EL (cell line): Measurements from ENCODE around the gene ANLN.
"Not testable (repeated sequence)": the region's sequence is repeated elsewhere in the genome, so short reads cannot be mapped to it uniquely, and the experiment has no call there.

ENCODE experiments used
- DNase-seq: peaks from one replicate; pipeline ENCODE4 v3.0.0-alpha.2; 2016

ANLN gene, protein sequence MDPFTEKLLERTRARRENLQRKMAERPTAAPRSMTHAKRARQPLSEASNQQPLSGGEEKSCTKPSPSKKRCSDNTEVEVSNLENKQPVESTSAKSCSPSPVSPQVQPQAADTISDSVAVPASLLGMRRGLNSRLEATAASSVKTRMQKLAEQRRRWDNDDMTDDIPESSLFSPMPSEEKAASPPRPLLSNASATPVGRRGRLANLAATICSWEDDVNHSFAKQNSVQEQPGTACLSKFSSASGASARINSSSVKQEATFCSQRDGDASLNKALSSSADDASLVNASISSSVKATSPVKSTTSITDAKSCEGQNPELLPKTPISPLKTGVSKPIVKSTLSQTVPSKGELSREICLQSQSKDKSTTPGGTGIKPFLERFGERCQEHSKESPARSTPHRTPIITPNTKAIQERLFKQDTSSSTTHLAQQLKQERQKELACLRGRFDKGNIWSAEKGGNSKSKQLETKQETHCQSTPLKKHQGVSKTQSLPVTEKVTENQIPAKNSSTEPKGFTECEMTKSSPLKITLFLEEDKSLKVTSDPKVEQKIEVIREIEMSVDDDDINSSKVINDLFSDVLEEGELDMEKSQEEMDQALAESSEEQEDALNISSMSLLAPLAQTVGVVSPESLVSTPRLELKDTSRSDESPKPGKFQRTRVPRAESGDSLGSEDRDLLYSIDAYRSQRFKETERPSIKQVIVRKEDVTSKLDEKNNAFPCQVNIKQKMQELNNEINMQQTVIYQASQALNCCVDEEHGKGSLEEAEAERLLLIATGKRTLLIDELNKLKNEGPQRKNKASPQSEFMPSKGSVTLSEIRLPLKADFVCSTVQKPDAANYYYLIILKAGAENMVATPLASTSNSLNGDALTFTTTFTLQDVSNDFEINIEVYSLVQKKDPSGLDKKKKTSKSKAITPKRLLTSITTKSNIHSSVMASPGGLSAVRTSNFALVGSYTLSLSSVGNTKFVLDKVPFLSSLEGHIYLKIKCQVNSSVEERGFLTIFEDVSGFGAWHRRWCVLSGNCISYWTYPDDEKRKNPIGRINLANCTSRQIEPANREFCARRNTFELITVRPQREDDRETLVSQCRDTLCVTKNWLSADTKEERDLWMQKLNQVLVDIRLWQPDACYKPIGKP

DNA sequence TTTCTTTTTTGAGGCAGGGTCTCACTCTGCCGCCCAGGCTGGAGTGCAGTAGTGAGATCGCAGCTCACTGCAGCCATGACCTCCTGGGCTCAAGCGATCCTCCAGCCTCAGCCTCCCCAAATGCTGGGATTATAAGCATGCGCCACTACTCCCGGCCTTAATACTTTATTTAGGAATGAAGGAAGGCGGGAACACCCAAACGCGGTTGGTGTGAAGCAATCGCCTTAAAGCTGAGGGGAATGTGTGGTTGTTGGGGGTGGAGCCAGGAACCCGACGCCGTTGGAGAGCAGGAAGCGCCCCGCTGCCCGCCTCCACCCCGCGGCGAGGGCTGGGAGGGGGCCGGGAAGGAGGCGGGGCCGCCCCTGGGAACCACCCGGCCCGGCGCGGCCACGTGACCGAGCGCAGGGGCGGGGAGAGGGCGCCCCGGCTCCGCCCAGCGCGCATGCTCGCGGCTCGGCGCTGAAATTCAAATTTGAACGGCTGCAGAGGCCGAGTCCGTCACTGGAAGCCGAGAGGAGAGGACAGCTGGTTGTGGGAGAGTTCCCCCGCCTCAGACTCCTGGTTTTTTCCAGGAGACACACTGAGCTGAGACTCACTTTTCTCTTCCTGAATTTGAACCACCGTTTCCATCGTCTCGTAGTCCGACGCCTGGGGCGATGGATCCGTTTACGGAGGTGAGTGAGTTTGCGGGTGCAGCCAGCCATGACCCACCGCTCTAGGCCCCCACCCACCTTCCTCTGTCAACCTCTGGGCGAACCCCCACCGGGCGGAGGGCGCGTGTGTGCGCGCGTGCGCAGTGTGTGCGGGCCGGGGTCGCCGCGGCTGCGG is at the start of gene ANLN:
TSS of gene ANLN (plus strand) at position 492 of the 828 bp plus-strand sequence. CDS start at position 657, 165 bp downstream.
- DNase-seq = peak; percentile 98

DNA sequence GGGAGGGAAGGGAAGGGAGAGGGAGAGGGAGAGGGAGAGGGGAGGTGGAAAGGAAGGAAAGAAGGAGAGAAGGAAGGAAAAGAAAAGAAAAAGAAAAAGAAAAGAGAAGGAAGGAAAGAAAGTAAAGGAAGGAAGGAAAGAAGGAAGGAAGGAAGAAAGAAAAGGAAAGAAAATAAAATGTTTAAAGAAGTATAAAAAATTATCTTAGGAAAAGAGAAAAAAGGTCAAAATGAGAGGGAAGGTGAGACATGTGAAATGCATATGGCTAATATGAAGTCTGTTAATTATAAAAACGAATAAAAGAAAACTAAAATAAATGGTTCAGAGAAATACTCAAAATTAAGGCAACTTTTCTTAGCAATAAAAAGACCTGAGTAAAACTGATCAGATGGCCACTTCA is 46.1 kb upstream of the ANLN start:
- no peak for DNase-seq

DNA sequence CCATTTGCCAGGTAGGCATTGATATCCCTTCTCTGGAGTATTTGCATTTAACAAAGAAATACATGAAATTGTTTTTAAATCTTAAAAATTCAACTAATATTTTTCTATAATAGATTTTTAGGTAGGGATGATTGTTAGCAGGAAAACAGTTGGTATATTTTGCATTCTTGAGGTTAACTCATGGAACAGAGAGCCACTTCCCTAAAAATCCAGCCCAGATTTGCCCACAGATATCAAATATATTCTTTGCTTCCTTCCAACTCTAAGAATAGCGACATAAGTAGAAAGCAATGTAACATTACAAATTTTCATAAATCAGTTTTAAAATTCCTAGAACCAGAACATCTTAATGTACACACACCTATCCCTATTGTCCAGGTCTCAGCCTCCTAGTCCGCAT is 45.0 kb upstream of the ANLN start:
- no peak for DNase-seq

DNA sequence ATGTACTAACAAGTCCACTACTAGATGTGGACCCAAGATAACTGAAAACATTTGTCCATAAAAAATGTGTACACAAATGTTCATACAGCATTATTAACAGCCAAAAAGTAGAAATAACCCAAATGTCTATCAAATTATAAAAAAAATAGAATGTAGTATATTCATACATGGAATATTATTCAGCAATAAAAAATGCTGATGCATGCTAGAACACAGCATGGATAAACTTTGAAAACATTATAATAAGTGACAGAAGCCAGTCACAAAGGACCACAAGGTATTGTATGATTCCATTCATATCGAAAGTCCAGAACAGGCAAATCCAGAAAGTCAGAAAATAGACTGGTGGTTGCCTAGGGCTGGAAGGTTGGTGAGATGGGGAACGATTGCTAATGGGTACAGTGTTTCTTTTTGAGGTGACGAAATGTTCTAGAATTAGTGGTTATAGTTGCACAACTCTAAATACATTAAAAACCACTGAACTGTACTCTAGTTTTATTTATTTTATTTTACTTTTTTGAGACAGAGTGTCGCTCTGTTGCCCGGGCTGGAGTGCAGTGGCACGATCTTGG is 43.3 kb upstream of the ANLN start:
- no peak for DNase-seq

DNA sequence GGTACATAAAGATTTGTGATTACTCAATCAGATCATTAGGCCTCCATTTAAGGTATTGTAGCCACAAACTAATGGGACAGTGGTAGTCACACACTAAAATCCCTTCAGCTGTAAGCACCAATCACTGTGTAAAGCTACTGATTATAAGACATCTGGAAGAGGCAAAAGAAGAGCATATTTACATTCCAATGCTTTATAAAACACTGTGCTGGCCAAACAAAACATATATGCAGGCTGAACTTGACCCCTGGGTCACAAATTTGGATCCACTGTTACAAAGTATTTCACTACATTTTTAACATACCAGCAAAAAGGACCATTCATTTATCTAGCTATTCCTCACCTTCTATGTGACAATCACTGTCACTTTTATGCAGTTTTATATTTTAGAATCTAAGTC is 41.4 kb upstream of the ANLN start:
- DNase-seq = peak; percentile 84

DNA sequence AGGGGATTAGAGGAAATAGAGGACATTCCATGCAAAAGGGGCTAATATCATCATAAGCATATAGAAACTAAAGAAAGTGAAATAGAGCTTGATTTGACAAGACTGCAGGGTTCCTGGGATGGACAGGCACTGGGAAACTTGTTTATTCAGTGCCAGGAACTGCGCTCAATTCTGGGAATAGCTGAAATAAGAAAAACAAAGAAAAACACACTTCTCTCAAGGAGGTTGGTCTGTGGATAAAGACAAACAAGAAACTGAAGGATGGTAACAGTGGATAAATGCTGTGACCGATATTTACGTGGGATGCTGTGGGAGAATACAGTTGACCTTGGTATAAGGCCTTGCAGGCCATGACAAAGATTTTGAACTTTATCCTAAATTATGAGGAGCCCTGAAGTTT is 40.9 kb upstream of the ANLN start:
- DNase-seq = no peak

DNA sequence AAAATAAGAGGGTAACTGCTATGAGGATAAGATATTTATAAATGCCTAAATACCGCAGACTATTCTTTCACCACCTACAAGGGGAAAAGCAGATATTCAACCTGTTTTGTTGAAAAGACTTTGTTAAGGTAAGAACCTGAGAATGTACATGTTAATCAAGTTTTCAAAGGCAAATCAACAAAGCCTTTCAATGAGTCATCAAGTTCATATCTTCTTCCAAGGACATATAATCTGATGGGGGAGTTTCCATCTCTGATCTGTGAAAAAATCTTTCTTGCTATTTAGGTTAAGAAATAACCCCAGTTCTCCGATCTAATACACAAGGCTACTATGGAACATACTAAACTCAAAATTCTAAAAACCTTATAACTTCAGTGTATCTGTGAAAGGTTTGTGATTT is 40.0 kb upstream of the ANLN start:
- DNase-seq = no peak

DNA sequence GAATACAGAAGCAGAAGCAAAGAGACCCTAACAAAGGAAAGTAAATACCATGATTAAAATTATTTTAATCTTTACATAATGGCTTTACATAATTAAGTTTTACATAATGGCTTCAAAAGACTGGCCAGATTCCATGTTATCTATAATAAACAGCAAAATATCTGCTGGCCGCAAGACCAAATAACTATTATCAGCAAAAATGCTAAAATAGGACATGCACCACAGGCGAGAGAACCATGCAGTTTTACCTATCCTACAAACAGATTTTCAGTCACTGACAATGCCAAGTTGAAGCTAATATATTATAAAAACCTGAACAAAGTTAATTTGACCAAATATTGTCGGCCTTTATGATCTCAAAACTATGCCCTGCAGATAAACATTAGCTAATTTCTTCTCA is 34.2 kb upstream of the ANLN start:
- no peak for DNase-seq

DNA sequence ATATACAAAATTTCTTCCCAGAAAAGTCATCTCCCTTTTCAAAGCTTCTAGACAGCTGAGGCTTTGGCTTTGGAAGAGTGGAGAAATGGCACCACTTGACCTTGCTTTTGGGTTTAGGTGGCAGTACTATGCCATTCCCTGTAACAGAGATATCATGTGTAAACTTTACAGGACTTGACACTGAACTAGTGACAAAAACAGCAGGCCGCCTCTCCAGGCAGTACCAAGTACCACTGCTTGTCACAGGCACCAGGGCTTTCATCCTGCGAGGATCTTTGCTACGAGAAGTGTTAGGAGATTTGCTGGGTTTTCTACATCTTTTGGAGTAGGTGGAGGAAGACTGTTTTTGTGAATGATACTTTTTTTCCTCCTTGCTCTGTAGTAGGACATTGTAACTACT is 32.6 kb upstream of the ANLN start:
- no peak for DNase-seq

DNA sequence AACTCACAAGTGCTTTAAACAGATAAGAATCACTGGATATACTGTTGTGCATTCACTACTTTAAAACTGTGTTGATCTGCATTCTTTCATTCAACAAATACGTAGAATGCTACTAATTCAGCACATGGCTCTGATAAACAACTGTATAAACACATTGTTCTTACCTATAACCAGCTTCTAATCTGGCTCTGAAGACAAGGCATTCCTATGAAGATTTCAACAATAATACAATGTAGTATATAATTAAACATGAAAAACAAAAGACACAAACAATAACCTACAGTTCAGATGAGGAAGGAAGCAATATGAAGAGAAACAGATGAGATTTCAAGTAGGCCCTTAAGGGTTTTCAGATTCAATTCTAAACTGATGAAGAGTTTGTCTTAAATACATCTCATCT is 31.1 kb upstream of the ANLN start:
- no peak for DNase-seq

DNA sequence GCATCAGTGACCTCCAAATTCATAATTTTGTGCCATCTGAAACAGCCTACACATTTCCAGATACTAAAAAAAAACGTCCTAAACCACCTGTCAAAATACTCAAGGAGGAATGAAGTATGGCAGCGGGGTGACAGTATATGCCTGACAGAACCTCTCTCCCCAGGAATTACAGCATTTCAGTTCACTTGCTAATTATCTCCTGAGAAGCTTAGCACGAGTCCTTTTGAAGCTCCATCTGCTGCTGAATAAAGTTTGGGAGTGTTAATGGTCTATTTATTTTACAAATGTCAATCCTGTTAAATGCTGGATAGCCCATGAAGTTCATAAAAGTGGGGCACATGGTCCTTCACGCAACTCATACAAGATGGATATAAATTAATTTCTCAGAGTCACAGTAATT is 29.4 kb upstream of the ANLN start:
- DNase-seq = no peak

DNA sequence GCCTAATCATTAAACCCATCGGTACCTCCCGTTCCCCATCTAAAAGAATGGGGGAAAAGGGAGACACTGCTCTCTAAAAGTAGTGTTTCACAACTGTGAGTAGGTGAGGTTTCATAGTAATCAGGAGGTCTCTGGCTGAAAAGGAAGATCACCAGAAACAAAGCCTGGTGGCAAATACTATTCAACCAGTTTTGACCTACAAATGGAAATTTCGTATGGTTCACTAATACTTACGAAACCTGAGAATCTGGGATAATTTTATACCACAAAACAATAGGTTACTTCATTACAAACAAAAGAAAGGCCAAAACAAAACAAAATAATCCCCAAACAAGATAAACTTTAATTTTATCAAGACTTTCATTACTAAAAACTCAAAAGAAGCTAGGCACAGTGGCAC is 28.4 kb upstream of the ANLN start:
- DNase-seq = no peak

DNA sequence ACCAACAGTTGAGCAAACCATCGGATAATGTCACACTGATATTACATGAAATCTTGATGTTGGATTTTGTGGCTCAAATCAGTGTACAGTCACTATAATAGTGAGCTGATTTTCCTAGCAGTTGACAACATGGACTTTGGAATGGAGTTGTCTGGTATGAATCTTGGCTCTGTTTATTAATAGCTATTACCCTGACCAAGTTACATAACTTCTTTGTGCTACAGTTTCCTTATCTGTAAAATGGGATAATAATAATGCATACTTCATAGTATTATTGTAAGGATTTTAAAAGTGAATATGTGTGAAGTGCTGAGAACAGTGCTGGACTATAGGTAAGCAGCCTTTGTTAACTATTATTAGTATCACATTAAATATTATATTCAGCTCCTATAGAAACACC is 26.1 kb upstream of the ANLN start:
- no peak for DNase-seq

DNA sequence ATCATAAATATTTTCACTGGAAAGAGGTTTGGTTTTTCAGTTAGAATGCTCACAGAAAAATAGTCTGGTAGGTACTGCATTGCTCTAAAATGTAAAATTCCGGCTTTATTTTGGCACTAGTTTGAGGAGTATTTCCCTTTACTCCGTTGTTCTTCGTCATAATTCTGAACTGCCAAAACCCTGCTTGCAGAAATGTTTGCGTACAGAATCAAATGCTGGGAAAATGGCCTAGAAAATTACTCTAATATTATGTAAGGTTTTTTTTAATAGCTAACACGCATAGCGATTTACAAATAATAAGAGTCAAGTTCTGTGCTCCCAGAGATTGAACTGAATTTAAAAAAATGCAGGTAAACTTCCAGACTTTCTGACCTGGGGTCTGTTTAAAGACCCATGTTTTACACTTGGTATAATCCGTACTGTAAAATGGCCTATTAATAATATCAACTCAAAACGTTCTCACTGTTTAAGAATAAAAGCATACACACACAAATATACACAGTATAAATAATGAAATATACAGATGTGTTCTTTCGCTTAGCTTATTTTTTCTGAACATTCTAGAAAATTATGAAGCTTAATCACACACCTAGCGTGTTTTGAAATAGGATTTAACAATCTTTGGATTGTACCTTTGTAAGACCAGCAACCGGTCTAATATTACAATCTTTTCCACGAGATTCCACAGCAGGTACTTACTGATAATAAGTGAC is 23.5 kb upstream of the ANLN start:
- no peak for DNase-seq

DNA sequence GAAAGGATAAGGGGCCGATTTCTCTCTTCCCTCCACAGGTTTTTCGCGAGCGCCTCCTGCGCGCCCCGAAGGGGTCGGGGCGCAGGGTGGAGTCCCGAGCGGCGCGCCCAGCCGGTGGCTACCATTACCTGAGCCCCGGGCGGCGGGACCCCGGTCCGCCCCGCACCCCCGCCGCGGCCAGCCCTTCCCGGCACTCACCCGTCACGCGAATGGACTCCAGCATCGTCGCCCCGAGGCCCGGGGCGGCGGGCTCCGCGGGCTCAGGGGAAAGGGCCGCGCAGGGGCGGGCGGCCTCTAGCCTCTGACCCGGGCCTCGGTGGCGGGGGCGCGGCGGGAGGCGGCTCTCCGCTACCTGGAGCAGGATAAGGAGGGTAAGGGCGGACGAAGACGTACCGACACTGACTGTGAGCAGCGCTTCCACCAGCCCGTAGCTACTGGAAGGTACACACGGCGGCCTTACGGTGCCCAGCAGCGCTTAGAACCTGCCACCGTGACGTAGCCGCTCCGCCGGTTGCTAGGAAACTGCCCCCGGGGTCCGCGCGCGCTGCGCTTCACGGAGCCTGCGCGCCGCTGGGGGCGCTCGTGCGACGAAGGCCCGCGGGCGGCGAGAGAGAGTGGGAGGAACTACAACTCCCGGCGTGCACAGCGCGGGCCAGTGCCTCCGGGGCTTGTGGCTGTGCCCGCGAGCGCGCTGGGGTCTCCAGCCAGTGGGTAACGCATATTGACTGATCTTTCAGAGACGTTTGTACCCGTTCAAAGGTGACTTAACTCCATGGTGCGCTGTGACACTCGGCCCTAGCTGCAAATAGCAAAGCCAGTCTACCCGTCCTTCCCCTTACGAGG is 22.7 kb upstream of the ANLN start:
- peak; percentile 88 for DNase-seq

DNA sequence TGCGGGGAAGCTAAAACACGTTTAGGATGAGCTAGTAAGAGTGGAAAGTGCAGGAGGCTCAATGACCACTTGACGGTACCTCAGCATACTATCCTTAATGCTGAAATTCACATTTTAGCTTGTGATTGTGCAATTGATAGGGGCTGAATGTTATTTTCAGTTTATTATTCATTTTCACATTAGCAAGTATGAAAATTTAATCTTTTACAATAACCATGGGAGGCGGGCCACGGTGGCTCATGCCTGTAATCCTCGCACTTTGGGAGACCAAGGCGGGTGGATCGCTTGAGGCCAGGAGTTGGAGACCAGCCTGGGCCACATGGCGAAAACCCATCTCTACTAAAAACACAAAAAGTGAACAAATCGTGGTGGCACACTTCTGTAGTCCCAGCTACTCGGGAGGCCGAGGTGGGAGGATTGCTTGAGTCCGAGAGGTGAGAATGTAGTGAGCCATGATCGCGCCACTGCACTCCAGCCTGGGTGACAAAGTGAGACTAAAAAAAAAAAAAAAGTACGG is 22.0 kb upstream of the ANLN start:
- DNase-seq = no peak

DNA sequence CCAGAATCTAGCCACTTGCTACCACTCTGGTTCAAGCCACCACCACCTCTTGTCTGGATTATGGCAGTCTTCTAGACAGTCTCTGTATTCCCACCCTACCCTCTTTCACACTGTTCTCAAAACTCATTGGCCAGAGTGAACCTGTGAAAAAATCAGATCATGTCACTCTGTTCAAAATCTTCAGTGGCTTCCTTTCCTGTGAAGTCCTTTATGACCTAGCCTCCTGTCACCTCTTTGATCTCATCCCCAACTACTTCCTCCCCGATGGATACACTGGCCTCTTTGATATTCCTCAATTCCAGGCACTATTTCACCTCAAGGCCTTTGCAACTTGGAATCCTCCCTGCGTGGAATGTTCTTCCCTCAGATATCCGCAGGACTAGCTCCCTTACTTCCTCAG is 21.2 kb upstream of the ANLN start:
- DNase-seq = no peak

DNA sequence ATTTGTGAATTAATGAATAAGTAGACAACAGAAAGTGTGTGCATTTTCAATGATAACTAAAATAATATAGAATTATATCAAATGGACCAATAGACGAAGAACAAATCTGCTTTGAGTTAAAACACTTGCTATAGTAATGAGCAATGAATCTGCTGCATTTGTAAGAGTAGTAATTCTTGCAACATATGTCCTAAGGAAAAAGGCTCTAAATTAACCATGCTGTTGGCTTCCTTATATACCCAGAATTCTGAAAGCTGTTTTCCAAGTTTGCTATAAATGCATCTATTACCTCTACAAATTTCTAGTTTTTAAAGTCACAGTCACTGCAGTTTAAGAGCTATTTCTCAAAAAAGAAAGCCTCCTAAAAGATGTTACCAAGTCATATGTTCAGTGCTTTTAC is 20.5 kb upstream of the ANLN start:
- DNase-seq = no peak

DNA sequence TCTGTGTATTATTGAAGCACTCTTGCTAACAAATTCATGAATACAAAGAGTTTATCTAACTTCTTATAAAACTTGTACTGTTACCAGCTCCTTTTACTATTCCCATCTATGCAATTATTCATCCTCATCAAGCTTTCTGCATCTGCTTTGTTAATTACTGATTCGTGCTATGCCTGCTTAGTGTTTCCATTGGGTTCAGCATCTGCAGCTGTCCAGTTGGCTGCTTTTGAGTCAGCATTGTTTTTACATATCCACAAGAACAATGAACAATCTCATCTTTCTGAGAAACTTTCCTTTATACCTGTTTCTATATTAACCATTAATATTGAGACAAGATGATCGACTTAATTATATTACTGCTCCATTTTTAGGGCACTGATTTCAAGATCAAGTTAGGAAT is 19.6 kb upstream of the ANLN start:
- no peak for DNase-seq

DNA sequence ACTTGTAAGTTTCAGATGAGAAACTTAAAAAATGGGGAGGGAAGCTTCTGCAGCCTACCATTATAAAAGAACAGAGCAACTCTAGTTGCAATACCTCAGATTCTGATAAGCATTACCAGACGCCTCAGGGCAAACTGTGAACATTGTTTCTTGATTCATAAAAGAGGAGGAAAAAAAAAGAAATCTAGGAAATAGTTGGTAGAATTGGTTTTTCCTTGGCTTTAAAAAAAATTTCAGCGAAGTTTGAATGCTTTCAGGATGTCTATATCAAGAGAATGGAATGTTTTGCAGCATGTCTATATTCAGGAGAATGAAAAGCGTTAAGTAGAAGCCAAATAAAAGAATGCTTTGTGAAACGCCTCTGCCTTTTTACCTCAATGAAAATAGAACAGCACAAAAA is 17.5 kb upstream of the ANLN start:
- peak; percentile 84 for DNase-seq

DNA sequence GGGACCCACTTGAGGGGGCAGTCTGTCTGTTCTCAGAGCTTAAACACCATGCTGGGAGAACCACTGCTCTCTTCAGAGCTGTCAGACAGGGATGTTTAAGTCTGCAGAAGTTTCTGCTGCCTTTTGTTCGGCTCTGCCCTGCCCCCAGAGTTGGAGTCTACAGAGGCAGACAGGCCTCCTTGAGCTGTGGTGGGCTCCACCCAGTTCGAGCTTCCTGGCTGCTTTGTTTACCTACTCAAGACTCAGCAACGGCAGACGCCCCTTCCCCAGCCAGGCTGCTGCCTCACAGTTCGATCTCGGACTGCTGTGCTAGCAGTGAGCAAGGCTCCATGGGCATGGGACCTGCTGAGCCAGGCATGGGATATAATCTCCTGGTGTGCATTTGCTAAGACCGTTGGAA is 11.1 kb upstream of the ANLN start:
- not testable (repeated sequence) for DNase-seq
